Stimulated activated naive CD8-positive, alpha-beta T cell treated with anti-CD3 and anti-CD28 coated beads, Interleukin-15, Interleukin-2, amounts not matched to agents 100 ng/mL and 50 ng/mL, for 24 hours (primary cell): ENCODE data around the gene NR2C1.

Experiments used
- H3K27ac Mint-ChIP-seq: one replicate; pipeline ENCODE4 v1.8.0; 2021; ENCODE audit warnings: mild to moderate bottlenecking, mixed read lengths
- H3K27me3 Mint-ChIP-seq: one replicate; pipeline ENCODE4 v1.8.0; 2021; ENCODE audit warnings: mixed read lengths
- H3K36me3 Mint-ChIP-seq: one replicate; pipeline ENCODE4 v1.8.0; 2021; ENCODE audit warnings: low read depth, mixed read lengths
- H3K4me1 Mint-ChIP-seq: one replicate; pipeline ENCODE4 v1.8.0; 2021; ENCODE audit warnings: low read depth, mixed read lengths
- H3K4me3 Mint-ChIP-seq: one replicate; pipeline ENCODE4 v1.8.0; 2021; ENCODE audit warnings: mild to moderate bottlenecking, mixed read lengths
- H3K9me3 Mint-ChIP-seq: one replicate; pipeline ENCODE4 v1.8.0; 2021; ENCODE audit warnings: mixed read lengths

Gene NR2C1

GRCh38 chr12:94973221-94973620 lies 100.2 kb downstream of the NR2C1 start:
- peaks cover 51% of the 10 kb centered on the region for H3K36me3 Mint-ChIP-seq
- H3K27ac Mint-ChIP-seq: no peak overlapping the region
- H3K9me3 Mint-ChIP-seq: no peaks in the 10 kb centered on the region
- peaks cover 6% of the 10 kb centered on the region for H3K4me1 Mint-ChIP-seq
- H3K27me3 Mint-ChIP-seq: no peaks in the 10 kb centered on the region
- no peak overlapping the region for H3K4me3 Mint-ChIP-seq

GRCh38 chr12:94972795-94973194 lies 100.6 kb downstream of the NR2C1 start:
- Mint-ChIP-seq H3K4me3 (no peak overlapping the region), H3K27ac (no peak overlapping the region), H3K27me3 (no peaks in the 10 kb centered on the region), H3K36me3 (peaks cover 48% of the 10 kb centered on the region), H3K4me1 (peaks cover 2% of the 10 kb centered on the region), H3K9me3 (no peaks in the 10 kb centered on the region)

GRCh38 chr12:94971923-94972322 lies 101.5 kb downstream of the NR2C1 start:
- H3K9me3 Mint-ChIP-seq: no peaks in the 10 kb centered on the region
- H3K4me3 Mint-ChIP-seq: no peak overlapping the region
- H3K27ac Mint-ChIP-seq: no peak overlapping the region
- no peaks in the 10 kb centered on the region for H3K4me1 Mint-ChIP-seq
- peaks cover 48% of the 10 kb centered on the region for H3K36me3 Mint-ChIP-seq
- no peaks in the 10 kb centered on the region for H3K27me3 Mint-ChIP-seq

- H3K4me1 Mint-ChIP-seq: no peaks in the 10 kb centered on the region
- peaks cover 48% of the 10 kb centered on the region for H3K36me3 Mint-ChIP-seq
- no peaks in the 10 kb centered on the region for H3K27me3 Mint-ChIP-seq
- H3K4me3 Mint-ChIP-seq: no peak overlapping the region
- H3K9me3 Mint-ChIP-seq: no peaks in the 10 kb centered on the region
- no peak overlapping the region for H3K27ac Mint-ChIP-seq
These were observed 102.9 kb downstream of the NR2C1 start for GRCh38 chr12:94970560-94970959.
